HCT116 (cell line): ENCODE results near the gene SHROOM3. TPM values are rescaled to one million over a fixed set of nuclear protein-coding genes. Genes with fewer than 3 reads are reported as not detected.

Source experiments
- ATAC-seq: fragments of 200-7000 bp; cut with Tn5 transposase; 2 replicates; pipeline ENCODE4 v1.9.1; 2020; ENCODE audit warnings: mild to moderate bottlenecking, moderate library complexity
- BruUV-seq: library from RNA; stranded (reverse); fragments of 400-500 nt; replicated peaks from 2 replicates; lab custom pipeline; 2021; lab: Mats Ljungman, UMichigan
- CTCF ChIA-PET: fragments of 300-600 bp; sonication (Branson Sonifier 250); formaldehyde crosslinking; loops from one replicate; lab custom pipeline; 2021; ENCODE audit warnings: antibody characterized with exemption; lab: Charles Lee
- POLR2A ChIA-PET: fragments of 300-600, 350-600 bp; sonication (Branson Sonifier 250); formaldehyde crosslinking; loops from one replicate; lab custom pipeline; 2021; ENCODE audit warnings: antibody characterized with exemption; lab: Charles Lee
- RAD21 ChIA-PET, 2 experiments: fragments of 300-600 bp; sonication (Branson Sonifier 250); formaldehyde crosslinking; loops; one replicate each; lab custom pipeline; 2023; ENCODE audit warnings: low total read pairs in 2 of 2; ENCODE audit not compliant: uncharacterized antibody in 2 of 2, unreplicated experiment in 2 of 2, low non-redundant PET in 1 of 2; lab: Charles Lee
- DNase-seq: peaks from one replicate; pipeline ENCODE4 v3.0.0-alpha.2; 2010; ENCODE audit warnings: low read depth, low spot score
- H2AFZ ChIP-seq: fragments of 200-600 bp; shearing (Covaris generic), sonication (generic); 2 replicates; pipeline ENCODE4 v1.6.1; 2017; ENCODE audit warnings: low read depth, mixed run types, mixed read lengths, antibody characterized with exemption, low read length; ENCODE audit not compliant: poor library complexity, severe bottlenecking
- H3K27ac ChIP-seq: 2 replicates; pipeline ENCODE4 v1.5.1; 2012; ENCODE audit warnings: low read depth, low read length
- H3K27me3 ChIP-seq: fragments of 200-600 bp; sonication (generic); 2 replicates; pipeline ENCODE4 v1.6.1; 2016; ENCODE audit warnings: mixed run types, low read length, mixed read lengths; ENCODE audit not compliant: insufficient read depth
- H3K36me3 ChIP-seq, 2 experiments: fragments of 200-500 bp in 1 of 2; fragments of 200-600 bp in 1 of 2; sonication (Bioruptor generic) in 1 of 2; sonication (generic) in 1 of 2; 2 replicates each; pipeline versions ENCODE4 v1.5.1 to v1.6.1; 2014 to 2016; ENCODE audit warnings: low read length in 2 of 2, inconsistent platforms in 1 of 2, mixed read lengths in 1 of 2, mixed run types in 1 of 2; ENCODE audit not compliant: insufficient read depth in 2 of 2, control insufficient read depth in 1 of 2
- H3K4me1 ChIP-seq, 2 experiments: fragments of 200-600 bp in 1 of 2; sonication (generic) in 1 of 2; 2 replicates each; pipeline versions ENCODE4 v1.5.1 to v1.6.1; 2012 to 2017; ENCODE audit warnings: low read length in 2 of 2, inconsistent platforms in 1 of 2, mild to moderate bottlenecking in 1 of 2, mixed read lengths in 1 of 2, mixed run types in 1 of 2, moderate library complexity in 1 of 2; ENCODE audit not compliant: insufficient read depth in 2 of 2, control insufficient read depth in 1 of 2
- H3K4me2 ChIP-seq: fragments of 200-600 bp; sonication (generic); 2 replicates; pipeline ENCODE4 v1.6.1; 2017; ENCODE audit warnings: mixed run types, low read length, mixed read lengths
- H3K4me3 ChIP-seq, 2 experiments: fragments of 200-600 bp in 1 of 2; sonication (generic) in 1 of 2; replicated peaks in 1 of 2; 2 replicates each; pipeline ENCODE4 v1.5.1; 2011 to 2016; ENCODE audit warnings: low read length in 2 of 2, control low read depth in 1 of 2, low read depth in 1 of 2, mild to moderate bottlenecking in 1 of 2, mixed read lengths in 1 of 2, mixed run types in 1 of 2
- H3K79me2 ChIP-seq: fragments of 200-600 bp; sonication (generic); 2 replicates; pipeline ENCODE4 v1.6.1; 2017; ENCODE audit warnings: mild to moderate bottlenecking, mixed run types, low read length, moderate library complexity, mixed read lengths; ENCODE audit not compliant: insufficient read depth
- H3K9ac ChIP-seq: fragments of 200-600 bp; sonication (generic); 2 replicates; pipeline ENCODE4 v1.6.1; 2016; ENCODE audit warnings: low read length, mixed read lengths
- H3K9me2 ChIP-seq: fragments of 200-600 bp; sonication (generic), shearing (Covaris generic); 2 replicates; pipeline ENCODE4 v1.6.1; 2017; ENCODE audit warnings: mixed run types, mild to moderate bottlenecking, moderate library complexity; ENCODE audit not compliant: insufficient read depth
- H3K9me3 ChIP-seq, 2 experiments: fragments of 200-500 bp in 1 of 2; fragments of 200-600 bp in 1 of 2; sonication (Bioruptor generic) in 1 of 2; sonication (generic) in 1 of 2; 2 replicates each; pipeline ENCODE4 v1.6.1; 2014 to 2017; ENCODE audit warnings: low read length in 2 of 2, mixed read lengths in 2 of 2, inconsistent platforms in 1 of 2, low read depth in 1 of 2, mild to moderate bottlenecking in 1 of 2, mixed run types in 1 of 2, moderate library complexity in 1 of 2; ENCODE audit not compliant: control insufficient read depth in 1 of 2, insufficient read depth in 1 of 2
- H4K20me1 ChIP-seq: fragments of 200-600 bp; sonication (generic), shearing (Covaris generic); 2 replicates; pipeline ENCODE4 v1.6.1; 2017; ENCODE audit warnings: mixed run types, mild to moderate bottlenecking, moderate library complexity; ENCODE audit not compliant: insufficient read depth
- CBX3 ChIP-seq: IDR thresholded peaks from 2 replicates; pipeline ENCODE4 v1.6.1; 2012; ENCODE audit warnings: low read depth
- CEBPB ChIP-seq: IDR thresholded peaks from 2 replicates; pipeline ENCODE4 v1.6.1; 2012; ENCODE audit warnings: low read depth
- ELF1 ChIP-seq: IDR thresholded peaks from 2 replicates; pipeline ENCODE4 v1.6.1; 2012; ENCODE audit warnings: low read depth, borderline replicate concordance
- EZH2 ChIP-seq: fragments of 200-600 bp; sonication (generic); IDR thresholded peaks from 2 replicates; pipeline ENCODE4 v1.6.1; 2017; ENCODE audit warnings: antibody characterized with exemption, mixed run types
- EZH2phosphoT487 ChIP-seq: fragments of 200-600 bp; IDR thresholded peaks from 2 replicates; pipeline ENCODE4 v1.6.1; 2018; ENCODE audit warnings: antibody characterized with exemption, borderline replicate concordance
- FOSL1 ChIP-seq: IDR thresholded peaks from 2 replicates; pipeline ENCODE4 v1.6.1; 2012; ENCODE audit warnings: low read depth
- POLR2A ChIP-seq: IDR thresholded peaks from 2 replicates; pipeline ENCODE4 v1.7.0; 2011; ENCODE audit warnings: borderline replicate concordance; ENCODE audit not compliant: insufficient read depth, insufficient read length; ENCODE audit errors: extremely low read depth
- POLR2AphosphoS5 ChIP-seq: IDR thresholded peaks from 2 replicates; pipeline ENCODE4 v1.6.1; 2011; ENCODE audit warnings: mild to moderate bottlenecking, low read depth, low read length, moderate library complexity
- SIN3A ChIP-seq: IDR thresholded peaks from 2 replicates; pipeline ENCODE4 v1.6.1; 2012; ENCODE audit warnings: low read depth
- SP1 ChIP-seq: IDR thresholded peaks from 2 replicates; pipeline ENCODE4 v1.6.1; 2012; ENCODE audit warnings: low read depth
- SRF ChIP-seq: IDR thresholded peaks from 2 replicates; pipeline ENCODE4 v1.6.1; 2012; ENCODE audit warnings: low read depth
- ZFX ChIP-seq: fragments of 450-650 bp; IDR thresholded peaks from 2 replicates; pipeline ENCODE4 v1.6.1; 2017
- ZNF274 ChIP-seq: fragments of 200-500 bp; sonication (Bioruptor generic); IDR thresholded peaks from 2 replicates; pipeline ENCODE4 v1.6.1; 2014; ENCODE audit warnings: mild to moderate bottlenecking, low read depth, low read length, inconsistent platforms
- intact Hi-C: fragments of 100-400 bp; cut with micrococcal nuclease; formaldehyde crosslinking; loops from 2 replicates; pipeline ENCODE4 v1.10.0; 2022
- total RNA-seq: library from RNA; stranded (reverse); gene quantifications from one replicate; pipeline ENCODE4 v1.2.1, GENCODE V29; 2021; ENCODE audit not compliant: unreplicated experiment
- TF ChIP-seq, protein P1 (sequence below): IDR thresholded peaks from 2 replicates; pipeline ENCODE4 v1.6.1; 2012
- TF ChIP-seq, protein P2 (sequence below): IDR thresholded peaks from 2 replicates; pipeline ENCODE4 v1.6.1; 2011; ENCODE audit warnings: mild to moderate bottlenecking, low read length, moderate library complexity; ENCODE audit not compliant: insufficient replicate concordance; ENCODE audit errors: extremely low read depth
- TF ChIP-seq, protein P3 (sequence below): IDR thresholded peaks from 2 replicates; pipeline ENCODE4 v1.6.1; 2012

The SHROOM3 gene
- total RNA-seq, 1 experiment from 2014 or later = 22.5 TPM

DNA sequence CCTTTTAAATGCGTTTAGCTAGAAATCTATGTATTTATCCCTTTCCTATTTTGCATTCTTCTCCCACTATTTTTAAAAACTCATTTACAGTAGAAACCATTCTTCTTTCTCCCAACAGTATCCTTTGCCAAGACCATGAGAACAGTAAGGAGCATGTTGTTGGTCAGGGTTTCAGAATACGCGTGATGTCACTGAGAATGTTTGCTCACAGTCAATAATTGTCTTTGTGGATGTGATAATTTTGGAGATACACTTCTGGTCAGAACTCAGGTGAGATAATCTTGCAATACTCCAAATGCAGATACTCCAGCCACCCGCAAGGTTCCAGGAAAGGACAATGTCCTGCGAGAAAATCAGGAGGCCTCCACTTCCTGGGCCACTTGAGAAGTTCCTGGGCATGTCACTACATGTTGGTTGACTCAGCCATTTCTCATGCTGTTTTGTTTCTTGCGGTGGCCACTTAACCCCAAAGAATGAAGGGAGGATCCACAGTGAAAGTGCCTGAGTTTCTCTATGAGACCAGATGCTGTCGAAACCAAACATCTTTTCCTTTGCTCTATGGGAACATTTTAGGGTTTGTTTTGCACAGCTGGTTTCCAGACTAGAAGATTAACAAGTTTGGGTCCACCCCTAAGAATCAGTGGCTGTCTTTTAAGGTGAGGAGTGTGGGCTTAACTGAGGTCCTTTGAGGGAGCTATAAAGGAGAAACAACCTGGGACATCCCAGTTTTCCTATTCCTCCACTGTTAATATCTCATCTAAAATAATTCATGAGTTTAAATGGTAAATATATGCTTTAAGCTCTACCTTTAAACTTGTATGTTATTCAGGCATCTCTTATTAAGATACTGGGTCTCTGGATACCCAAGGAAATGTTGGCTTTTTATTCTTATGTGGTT, 346.9 kb downstream of the SHROOM3 start (continued):
- TF ChIP-seq CBX3 = peak; percentile 81
- TF ChIP-seq FOSL1 = peak; percentile 94
- no peak for TF ChIP-seq SRF
- peak; percentile 44 for TF ChIP-seq ELF1
- TF ChIP-seq SP1 = peak; percentile 90
- TF ChIP-seq EZH2 = no peak
- TF ChIP-seq, all 23 proteins: peak for 9

DNA sequence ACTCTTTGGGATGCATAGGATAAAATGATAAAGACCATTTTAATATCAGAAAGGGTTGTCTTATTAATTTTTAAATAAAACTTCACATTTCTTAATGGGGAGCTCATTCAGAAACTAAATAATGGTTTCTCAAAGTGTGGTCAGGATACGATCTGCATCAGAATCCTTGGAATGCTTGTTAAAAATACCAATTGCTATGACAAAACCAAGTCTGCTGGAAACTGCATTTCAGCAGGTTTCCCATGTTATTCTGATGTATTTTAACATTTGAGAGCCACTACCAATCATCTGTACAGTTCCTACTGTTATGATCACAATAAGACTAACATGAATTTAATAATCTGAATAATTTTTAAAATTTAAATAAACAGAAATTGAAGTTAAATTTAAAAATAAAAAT, 347.8 kb downstream of the SHROOM3 start:
- ATAC-seq = no peak
- no peaks in the 10 kb centered on the region for H3K9me3 ChIP-seq
- no peak overlapping the region for H2AFZ ChIP-seq
- H3K36me3 ChIP-seq = no peaks in the 10 kb centered on the region
- TF ChIP-seq CEBPB (no peak), SIN3A (no peak), POLR2AphosphoS5 (no peak), EZH2 (no peak), ZFX (no peak), POLR2A (no peak), ZNF274 (no peak), FOSL1 (no peak), EZH2phosphoT487 (no peak), ELF1 (no peak)
- TF ChIP-seq, protein P1, sequence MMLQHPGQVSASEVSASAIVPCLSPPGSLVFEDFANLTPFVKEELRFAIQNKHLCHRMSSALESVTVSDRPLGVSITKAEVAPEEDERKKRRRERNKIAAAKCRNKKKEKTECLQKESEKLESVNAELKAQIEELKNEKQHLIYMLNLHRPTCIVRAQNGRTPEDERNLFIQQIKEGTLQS = no peak
- TF ChIP-seq, protein P2, sequence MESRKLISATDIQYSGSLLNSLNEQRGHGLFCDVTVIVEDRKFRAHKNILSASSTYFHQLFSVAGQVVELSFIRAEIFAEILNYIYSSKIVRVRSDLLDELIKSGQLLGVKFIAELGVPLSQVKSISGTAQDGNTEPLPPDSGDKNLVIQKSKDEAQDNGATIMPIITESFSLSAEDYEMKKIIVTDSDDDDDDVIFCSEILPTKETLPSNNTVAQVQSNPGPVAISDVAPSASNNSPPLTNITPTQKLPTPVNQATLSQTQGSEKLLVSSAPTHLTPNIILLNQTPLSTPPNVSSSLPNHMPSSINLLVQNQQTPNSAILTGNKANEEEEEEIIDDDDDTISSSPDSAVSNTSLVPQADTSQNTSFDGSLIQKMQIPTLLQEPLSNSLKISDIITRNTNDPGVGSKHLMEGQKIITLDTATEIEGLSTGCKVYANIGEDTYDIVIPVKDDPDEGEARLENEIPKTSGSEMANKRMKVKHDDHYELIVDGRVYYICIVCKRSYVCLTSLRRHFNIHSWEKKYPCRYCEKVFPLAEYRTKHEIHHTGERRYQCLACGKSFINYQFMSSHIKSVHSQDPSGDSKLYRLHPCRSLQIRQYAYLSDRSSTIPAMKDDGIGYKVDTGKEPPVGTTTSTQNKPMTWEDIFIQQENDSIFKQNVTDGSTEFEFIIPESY = no peak
- TF ChIP-seq, protein P3, sequence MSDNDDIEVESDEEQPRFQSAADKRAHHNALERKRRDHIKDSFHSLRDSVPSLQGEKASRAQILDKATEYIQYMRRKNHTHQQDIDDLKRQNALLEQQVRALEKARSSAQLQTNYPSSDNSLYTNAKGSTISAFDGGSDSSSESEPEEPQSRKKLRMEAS = no peak
- TF ChIP-seq, all 23 proteins: peak for 0
- peak overlapping the region; percentile 47 for H3K9ac ChIP-seq
- H3K9me2 ChIP-seq = no peaks in the 10 kb centered on the region
- intact Hi-C loops = loop anchor here (5.0 to 10.0 kb wide), 2 partner anchors 114 to 162 kb away; partner anchors contain the start of genes SEPTIN11 and SOWAHB
- H3K27ac ChIP-seq = peak overlapping the region; percentile 86; the same call in 1 of the 2 replicates
- peaks cover 45 to 48% of the 10 kb centered on the region in 2 experiments for H3K4me1 ChIP-seq
- H3K27me3 ChIP-seq = no peaks in the 10 kb centered on the region
- ChIA-PET RAD21 (no interaction called here), CTCF (interaction anchor here (1.1 to 1.4 kb wide), 2 partner anchors 8 to 25 kb away, joined by 3 to 5 read pairs; no protein-coding TSS in a partner anchor), POLR2A (interaction anchor here (0.5 kb wide), 1 partner anchor 11 kb away, joined by 3 read pairs; no protein-coding TSS in a partner anchor)
- H3K4me3 ChIP-seq = peak overlapping the region in 1 of 2 experiments; percentile 26; a peak in 2 of 4 replicates
- H3K79me2 ChIP-seq = no peaks in the 10 kb centered on the region
- no peak for DNase-seq
- peak overlapping the region; percentile 56 for H3K4me2 ChIP-seq
- BruUV-seq = no TSS peak
- no peaks in the 10 kb centered on the region for H4K20me1 ChIP-seq
